PC-9 (cell line): ENCODE results near the gene NR4A2. TPM values are rescaled to one million over a fixed set of nuclear protein-coding genes. Genes with fewer than 3 reads are reported as not detected.
"Not testable (repeated sequence)": the region's sequence is repeated elsewhere in the genome, so short reads cannot be mapped to it uniquely, and the experiment has no call there.

Experiments
- BruUV-seq: library from RNA; stranded (reverse); fragments of 400-500 nt; replicated peaks from 2 replicates; lab custom pipeline; 2021; lab: Mats Ljungman, UMichigan
- CTCF ChIA-PET: fragments of 300-600 bp; sonication (Branson Sonifier 250); formaldehyde crosslinking; loops from one replicate; lab custom pipeline; 2022; ENCODE audit warnings: antibody characterized with exemption; lab: Charles Lee
- POLR2A ChIA-PET: fragments of 300-600 bp; sonication (Branson Sonifier 250); formaldehyde crosslinking; loops from one replicate; lab custom pipeline; 2022; ENCODE audit warnings: antibody characterized with exemption; ENCODE audit not compliant: unreplicated experiment; lab: Charles Lee
- DNase-seq, 2 experiments: peaks; one replicate each; pipeline versions ENCODE4 v3.0.0 to v3.0.0-alpha.2; 2015 to 2022; ENCODE audit warnings: mixed read lengths in 1 of 2
- H2AFZ ChIP-seq: fragments of 200-600 bp; sonication (generic); 2 replicates; pipeline ENCODE4 v1.8.1; 2017; ENCODE audit warnings: antibody characterized with exemption
- H3F3A ChIP-seq: fragments of 200-600 bp; sonication (generic); 2 replicates; pipeline ENCODE4 v1.8.1; 2017; ENCODE audit warnings: antibody characterized with exemption, mild to moderate bottlenecking, low read depth; ENCODE audit not compliant: insufficient read depth
- H3K27ac ChIP-seq: fragments of 200-600 bp; sonication (generic); 2 replicates; pipeline ENCODE4 v1.6.1; 2016; ENCODE audit warnings: mixed run types
- H3K27me3 ChIP-seq: fragments of 200-600 bp; sonication (generic); 2 replicates; pipeline ENCODE4 v1.6.1; 2016; ENCODE audit warnings: low read depth, mixed run types; ENCODE audit not compliant: insufficient read depth
- H3K36me3 ChIP-seq: fragments of 200-600 bp; sonication (generic); 2 replicates; pipeline ENCODE4 v1.6.1; 2016; ENCODE audit warnings: low read depth, mixed run types
- H3K4me1 ChIP-seq: fragments of 200-600 bp; sonication (generic); replicated peaks from 2 replicates; pipeline ENCODE4 v1.6.1; 2016; ENCODE audit warnings: mixed run types; ENCODE audit not compliant: insufficient read depth
- H3K4me2 ChIP-seq: fragments of 200-600 bp; sonication (generic); 2 replicates; pipeline ENCODE4 v1.6.1; 2017; ENCODE audit warnings: mixed run types
- H3K4me3 ChIP-seq: fragments of 200-600 bp; sonication (generic); 2 replicates; pipeline ENCODE4 v1.6.1; 2016; ENCODE audit warnings: mixed run types
- H3K79me2 ChIP-seq: fragments of 200-600 bp; sonication (generic); 2 replicates; pipeline ENCODE4 v1.6.1; 2017; ENCODE audit warnings: low read depth, mixed run types
- H3K9me2 ChIP-seq: fragments of 200-600 bp; sonication (generic); 2 replicates; pipeline ENCODE4 v1.8.1; 2017; ENCODE audit warnings: mild to moderate bottlenecking; ENCODE audit not compliant: insufficient read depth
- H3K9me3 ChIP-seq: fragments of 200-600 bp; sonication (generic); 2 replicates; pipeline ENCODE4 v1.8.1; 2016; ENCODE audit warnings: low read depth; ENCODE audit not compliant: insufficient read depth
- H4K20me1 ChIP-seq: fragments of 200-600 bp; sonication (generic); 2 replicates; pipeline ENCODE4 v1.8.1; 2017; ENCODE audit not compliant: insufficient read depth
- EZH2 ChIP-seq: fragments of 200-600 bp; sonication (generic); IDR thresholded peaks from 2 replicates; pipeline ENCODE4 v1.8.0; 2017; ENCODE audit warnings: antibody characterized with exemption, low read depth
- intact Hi-C: fragments of 100-400 bp; cut with micrococcal nuclease; formaldehyde crosslinking; loops from one replicate; pipeline ENCODE4 v1.10.0; 2022; ENCODE audit not compliant: unreplicated experiment
- total RNA-seq: library from RNA; stranded (reverse); gene quantifications from 2 replicates; pipeline ENCODE4 v1.2.3, GENCODE V29; 2021
- TF ChIP-seq, protein P1 (sequence below): fragments of 200-600 bp; sonication (generic); conservative IDR thresholded peaks from 2 replicates; pipeline ENCODE4 v1.6.1; 2017; ENCODE audit warnings: mixed run types, antibody characterized with exemption, mild to moderate bottlenecking, moderate library complexity

The NR4A2 gene
- total RNA-seq, 1 experiment from 2014 or later: 3.0 TPM

DNA sequence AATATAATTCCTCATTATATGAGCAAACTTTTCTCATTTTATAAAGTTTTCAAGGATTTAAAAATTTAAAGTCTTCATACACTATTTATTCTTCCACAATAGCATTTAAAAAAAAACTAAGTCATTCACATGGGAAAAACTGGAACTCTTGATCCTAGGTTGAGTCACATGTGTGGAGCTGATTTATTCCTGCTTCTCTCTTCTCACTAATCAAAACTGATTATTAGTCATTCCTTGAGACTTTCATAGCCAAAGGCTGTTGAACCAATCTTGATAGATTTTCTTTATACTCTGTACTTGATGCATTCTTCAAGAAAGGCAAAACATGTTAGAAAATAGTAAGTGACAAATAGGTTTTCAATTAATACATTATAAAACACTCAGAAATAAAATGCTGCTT is 27.4 kb downstream of the NR4A2 start:
- no peaks in the 10 kb centered on the region for H4K20me1 ChIP-seq
- CTCF ChIA-PET: interaction anchor here (0.7 kb wide), 1 partner anchor 291 kb away, joined by 3 read pairs; no protein-coding TSS in a partner anchor
- TF ChIP-seq EZH2: no peak
- TF ChIP-seq, protein P1, sequence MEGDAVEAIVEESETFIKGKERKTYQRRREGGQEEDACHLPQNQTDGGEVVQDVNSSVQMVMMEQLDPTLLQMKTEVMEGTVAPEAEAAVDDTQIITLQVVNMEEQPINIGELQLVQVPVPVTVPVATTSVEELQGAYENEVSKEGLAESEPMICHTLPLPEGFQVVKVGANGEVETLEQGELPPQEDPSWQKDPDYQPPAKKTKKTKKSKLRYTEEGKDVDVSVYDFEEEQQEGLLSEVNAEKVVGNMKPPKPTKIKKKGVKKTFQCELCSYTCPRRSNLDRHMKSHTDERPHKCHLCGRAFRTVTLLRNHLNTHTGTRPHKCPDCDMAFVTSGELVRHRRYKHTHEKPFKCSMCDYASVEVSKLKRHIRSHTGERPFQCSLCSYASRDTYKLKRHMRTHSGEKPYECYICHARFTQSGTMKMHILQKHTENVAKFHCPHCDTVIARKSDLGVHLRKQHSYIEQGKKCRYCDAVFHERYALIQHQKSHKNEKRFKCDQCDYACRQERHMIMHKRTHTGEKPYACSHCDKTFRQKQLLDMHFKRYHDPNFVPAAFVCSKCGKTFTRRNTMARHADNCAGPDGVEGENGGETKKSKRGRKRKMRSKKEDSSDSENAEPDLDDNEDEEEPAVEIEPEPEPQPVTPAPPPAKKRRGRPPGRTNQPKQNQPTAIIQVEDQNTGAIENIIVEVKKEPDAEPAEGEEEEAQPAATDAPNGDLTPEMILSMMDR: no peak
- no peaks in the 10 kb centered on the region for H3K79me2 ChIP-seq
- no TSS peak for BruUV-seq
- no peaks in the 10 kb centered on the region for H3K9me2 ChIP-seq
- H3K4me2 ChIP-seq: no peak overlapping the region
- no peaks in the 10 kb centered on the region for H3K4me1 ChIP-seq
- H2AFZ ChIP-seq: no peak overlapping the region
- no peak for DNase-seq
- POLR2A ChIA-PET: no interaction called here
- no peaks in the 10 kb centered on the region for H3K9me3 ChIP-seq
- no peaks in the 10 kb centered on the region for H3K27me3 ChIP-seq
- H3K4me3 ChIP-seq: no peak overlapping the region
- H3K36me3 ChIP-seq: no peaks in the 10 kb centered on the region
- no peaks in the 10 kb centered on the region for H3F3A ChIP-seq
- intact Hi-C loops: no loop called here
- no peak overlapping the region for H3K27ac ChIP-seq

DNA sequence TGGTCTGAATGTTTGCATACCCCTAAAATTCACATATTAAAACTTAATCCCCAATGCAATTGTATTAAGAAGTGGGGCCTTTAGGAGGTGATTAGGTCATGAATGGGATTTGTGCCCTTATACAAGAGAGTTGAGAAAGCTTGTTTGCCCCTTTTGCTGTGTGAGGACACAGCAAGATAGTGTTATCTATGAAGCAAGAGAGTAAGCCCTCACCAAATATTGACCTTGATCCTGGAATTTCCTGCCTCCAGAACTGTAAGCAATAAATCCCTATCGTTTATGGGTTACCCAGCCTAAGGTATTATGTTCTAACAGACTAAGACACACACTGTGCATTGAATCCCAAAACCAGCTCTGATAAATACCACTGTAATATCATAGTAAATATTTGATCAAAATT is 32.2 kb downstream of the NR4A2 start:
- no TSS peak for BruUV-seq
- no peaks in the 10 kb centered on the region for H3K36me3 ChIP-seq

DNA sequence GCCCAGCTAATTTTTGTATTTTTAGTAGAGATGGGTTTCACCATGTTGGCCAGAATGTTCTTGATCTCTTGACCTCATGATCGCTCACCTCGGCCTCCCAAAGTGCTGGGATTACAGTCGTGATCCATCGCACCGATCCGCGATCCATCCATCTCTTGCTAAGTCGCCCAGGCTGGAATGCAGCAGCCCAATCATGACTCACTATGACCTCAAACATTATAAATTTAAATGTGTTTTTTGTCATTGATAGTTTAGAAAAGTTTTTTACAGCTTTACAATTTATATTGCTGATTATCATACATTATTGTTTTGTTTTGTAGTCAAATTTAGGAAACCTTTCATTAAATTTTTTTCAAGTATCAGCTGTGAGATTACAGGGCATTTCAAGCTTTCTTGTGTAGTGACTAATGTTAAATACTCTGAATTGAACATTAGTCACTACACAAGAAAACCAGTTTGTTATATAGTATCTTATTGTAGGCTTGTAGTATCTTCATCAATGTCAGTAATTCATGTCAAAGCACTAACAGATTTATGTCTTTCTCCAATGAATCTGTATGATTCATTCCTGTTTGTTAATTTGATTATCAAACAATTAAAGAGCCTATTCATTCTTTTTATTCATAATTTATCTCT is 37.5 kb downstream of the NR4A2 start:
- Histone ChIP-seq H2AFZ (no peak overlapping the region), H4K20me1 (no peaks in the 10 kb centered on the region), H3F3A (no peaks in the 10 kb centered on the region), H3K9me2 (no peaks in the 10 kb centered on the region), H3K27me3 (no peaks in the 10 kb centered on the region), H3K4me2 (no peak overlapping the region), H3K27ac (no peak overlapping the region), H3K4me1 (no peaks in the 10 kb centered on the region), H3K79me2 (no peaks in the 10 kb centered on the region), H3K36me3 (no peaks in the 10 kb centered on the region), H3K9me3 (no peaks in the 10 kb centered on the region), H3K4me3 (no peak overlapping the region)
- TF ChIP-seq, protein P1: no peak
- TF ChIP-seq EZH2: no peak
- BruUV-seq: no TSS peak
- DNase-seq: no peak
- ChIA-PET POLR2A (no interaction called here), CTCF (no interaction called here)
- intact Hi-C loops: no loop called here

More for the DNA sequence above, 32.2 kb downstream of the NR4A2 start:
- TF ChIP-seq EZH2: no peak
- TF ChIP-seq, protein P1: no peak
- H3F3A ChIP-seq: no peaks in the 10 kb centered on the region
- no peak overlapping the region for H3K4me2 ChIP-seq
- H3K9me2 ChIP-seq: no peaks in the 10 kb centered on the region
- no peaks in the 10 kb centered on the region for H3K4me1 ChIP-seq
- CTCF ChIA-PET: no interaction called here
- no peak for DNase-seq
- no peak overlapping the region for H3K4me3 ChIP-seq
- no peak overlapping the region for H2AFZ ChIP-seq
- H3K27me3 ChIP-seq: no peaks in the 10 kb centered on the region
- H3K79me2 ChIP-seq: no peaks in the 10 kb centered on the region
- POLR2A ChIA-PET: no interaction called here
- H4K20me1 ChIP-seq: no peaks in the 10 kb centered on the region
- intact Hi-C loops: no loop called here
- H3K27ac ChIP-seq: no peak overlapping the region
- H3K9me3 ChIP-seq: no peaks in the 10 kb centered on the region

DNA sequence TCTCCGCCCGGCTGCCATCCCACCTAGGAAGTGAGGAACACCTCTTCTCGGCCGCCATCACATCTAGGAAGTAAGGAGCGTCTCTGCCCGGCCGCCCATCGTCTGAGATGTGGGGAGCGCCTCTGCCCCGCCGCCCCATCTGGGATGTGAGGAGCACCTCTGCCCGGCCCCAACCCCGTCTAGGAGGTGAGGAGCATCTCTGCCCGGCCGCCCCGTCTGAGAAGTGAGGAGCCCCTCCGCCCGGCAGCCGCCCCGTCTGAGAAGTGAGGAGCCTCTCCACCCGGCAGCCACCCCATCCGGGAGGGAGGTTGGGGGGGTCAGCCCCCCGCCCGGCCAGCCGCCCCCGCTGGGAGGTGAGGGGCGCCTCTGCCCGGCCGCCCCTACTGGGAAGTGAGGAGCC is 39.1 kb downstream of the NR4A2 start:
- H3K79me2 ChIP-seq, DNase-seq, H3K4me3 ChIP-seq, H3K9me2 ChIP-seq, BruUV-seq, H3K4me2 ChIP-seq, H3K4me1 ChIP-seq, H3K27me3 ChIP-seq, CTCF ChIA-PET, H2AFZ ChIP-seq, intact Hi-C loops, H3K36me3 ChIP-seq, H3K9me3 ChIP-seq, POLR2A ChIA-PET, H4K20me1 ChIP-seq, H3F3A ChIP-seq, H3K27ac ChIP-seq: not testable (repeated sequence)
